Activated CD8-positive, alpha-beta memory T cell treated with anti-CD3 and anti-CD28 coated beads for 1 hour (primary cell): ENCODE results near the gene RAF1.

ENCODE experiments used
- DNase-seq, 2 donors: peaks; one replicate each; pipeline ENCODE4 v3.0.0-alpha.2; 2020; ENCODE audit warnings: low read depth in 1 of 2; ENCODE audit errors: extremely low read depth in 1 of 2

The RAF1 gene

GRCh38 chr3:12598890-12599289, 65.0 kb downstream of the RAF1 start:
- DNase-seq = no peak

- DNase-seq = no peak
These were observed 70.4 kb downstream of the RAF1 start for GRCh38 chr3:12593473-12593872.

- DNase-seq = no peak
These were observed 71.8 kb downstream of the RAF1 start for GRCh38 chr3:12591997-12592715.

GRCh38 chr3:12591456-12591855, 72.5 kb downstream of the RAF1 start:
- no peak for DNase-seq

- no peak for DNase-seq
These were observed 73.8 kb downstream of the RAF1 start for GRCh38 chr3:12590096-12590495.

GRCh38 chr3:12588039-12589009, 75.6 kb downstream of the RAF1 start:
- DNase-seq = no peak

GRCh38 chr3:12586403-12586802, 77.5 kb downstream of the RAF1 start:
- no peak for DNase-seq

GRCh38 chr3:12585970-12586369, 77.9 kb downstream of the RAF1 start:
- no peak for DNase-seq

GRCh38 chr3:12585181-12585580, 78.7 kb downstream of the RAF1 start:
- DNase-seq = no peak

- DNase-seq = no peak
These were observed 79.8 kb downstream of the RAF1 start for GRCh38 chr3:12584083-12584482.

- DNase-seq = no peak
These were observed 80.6 kb downstream of the RAF1 start for GRCh38 chr3:12583280-12583679.

- DNase-seq = no peak
These were observed 81.2 kb downstream of the RAF1 start for GRCh38 chr3:12582730-12583129.

GRCh38 chr3:12579905-12580304, 84.0 kb downstream of the RAF1 start:
- DNase-seq = no peak

- no peak for DNase-seq
These were observed 84.5 kb downstream of the RAF1 start for GRCh38 chr3:12579456-12579855.

- no peak for DNase-seq
These were observed 85.2 kb downstream of the RAF1 start for GRCh38 chr3:12578742-12579141.

- DNase-seq = no peak
These were observed 86.5 kb downstream of the RAF1 start for GRCh38 chr3:12577379-12577778.

GRCh38 chr3:12574661-12575060, 89.3 kb downstream of the RAF1 start:
- DNase-seq = no peak

GRCh38 chr3:12574131-12574530, 89.8 kb downstream of the RAF1 start:
- no peak for DNase-seq

GRCh38 chr3:12571986-12572385, 91.9 kb downstream of the RAF1 start:
- DNase-seq = no peak

- no peak for DNase-seq
These were observed 94.1 kb downstream of the RAF1 start for GRCh38 chr3:12569836-12570235.

- no peak for DNase-seq
These were observed 95.2 kb downstream of the RAF1 start for GRCh38 chr3:12568747-12569146.

- DNase-seq = no peak
These were observed 96.9 kb downstream of the RAF1 start for GRCh38 chr3:12566976-12567375.
